SK-N-SH treated with all-trans-retinoic acid at 6 μM for 48 hours (cell line): ENCODE measurements around the gene MB21D2.

ENCODE experiments used
- ATAC-seq: fragments of 200-7000 bp; cut with Tn5 transposase; 3 replicates; pipeline ENCODE4 v1.9.1; 2020; ENCODE audit warnings: mild to moderate bottlenecking, moderate library complexity
- ARNTL ChIP-seq: fragments of 450-650 bp; formaldehyde crosslinking; IDR thresholded peaks from 2 replicates; pipeline ENCODE4 v1.5.0; 2020; ENCODE audit warnings: low read depth, mild to moderate bottlenecking, moderate library complexity, borderline replicate concordance
- BACH2 ChIP-seq: fragments of 250-450 bp; sonication (Bioruptor Pico); IDR thresholded peaks from 2 replicates; pipeline ENCODE4 v1.9.0; 2021; ENCODE audit warnings: mild to moderate bottlenecking, borderline replicate concordance
- CSDC2 ChIP-seq: fragments of 250-450 bp; sonication (Bioruptor Pico); IDR thresholded peaks from 2 replicates; pipeline ENCODE4 v1.5.0; 2020; ENCODE audit warnings: mild to moderate bottlenecking, moderate library complexity
- CSRNP3 ChIP-seq: fragments of 250-450 bp; sonication (Bioruptor Pico); IDR thresholded peaks from 2 replicates; pipeline ENCODE4 v1.5.1; 2021; ENCODE audit warnings: mild to moderate bottlenecking, moderate library complexity
- ESRRG ChIP-seq: fragments of 250-450 bp; sonication (Bioruptor Pico); IDR thresholded peaks from 2 replicates; pipeline ENCODE4 v1.6.1; 2021; ENCODE audit warnings: mild to moderate bottlenecking
- GLIS3 ChIP-seq: fragments of 250-450 bp; sonication (Bioruptor Pico); IDR thresholded peaks from 2 replicates; pipeline ENCODE4 v1.5.0; 2020; ENCODE audit warnings: mild to moderate bottlenecking, moderate library complexity
- ISL1 ChIP-seq: fragments of 250-450 bp; sonication (Bioruptor Pico); IDR thresholded peaks from 2 replicates; pipeline ENCODE4 v2.1.2; 2022; ENCODE audit warnings: mild to moderate bottlenecking, moderate library complexity
- OSR1 ChIP-seq: fragments of 250-450 bp; sonication (Bioruptor Pico); IDR thresholded peaks from 2 replicates; pipeline ENCODE4 v1.8.0; 2022; ENCODE audit warnings: moderate library complexity, mild to moderate bottlenecking, inconsistent platforms
- POU6F1 ChIP-seq: fragments of 250-450 bp; sonication (Bioruptor Pico); IDR thresholded peaks from 2 replicates; pipeline ENCODE4 v1.8.0; 2021; ENCODE audit warnings: low read depth, mild to moderate bottlenecking, moderate library complexity, borderline replicate concordance
- PPARA ChIP-seq: fragments of 250-450 bp; sonication (Bioruptor Pico); IDR thresholded peaks from 2 replicates; pipeline ENCODE4 v1.5.0; 2020; ENCODE audit warnings: mild to moderate bottlenecking, borderline replicate concordance
- RARB ChIP-seq: fragments of 250-450 bp; sonication (Bioruptor Pico); IDR thresholded peaks from 2 replicates; pipeline ENCODE4 v1.8.0; 2021; ENCODE audit warnings: mild to moderate bottlenecking, moderate library complexity
- TCF4 ChIP-seq: fragments of 250-450 bp; sonication (Bioruptor Pico); IDR thresholded peaks from 2 replicates; pipeline ENCODE4 v1.8.0; 2021; ENCODE audit warnings: mild to moderate bottlenecking, moderate library complexity, borderline replicate concordance
- TOX ChIP-seq: fragments of 250-450 bp; sonication (Bioruptor Pico); IDR thresholded peaks from 2 replicates; pipeline ENCODE4 v1.8.0; 2021; ENCODE audit warnings: mild to moderate bottlenecking, moderate library complexity, borderline replicate concordance
- ZFP3 ChIP-seq: fragments of 250-450 bp; sonication (Bioruptor Pico); IDR thresholded peaks from 2 replicates; pipeline ENCODE4 v1.5.0; 2020; ENCODE audit warnings: mild to moderate bottlenecking, moderate library complexity
- ZFP30 ChIP-seq: fragments of 450-650 bp; formaldehyde crosslinking; IDR thresholded peaks from 2 replicates; pipeline ENCODE4 v1.5.0; 2022; ENCODE audit warnings: mild to moderate bottlenecking, moderate library complexity
- ZNF565 ChIP-seq: fragments of 450-650 bp; formaldehyde crosslinking; conservative IDR thresholded peaks from 2 replicates; pipeline ENCODE4 v1.5.0; 2020; ENCODE audit warnings: low read depth, mild to moderate bottlenecking, moderate library complexity
- ZNF70 ChIP-seq: fragments of 450-650 bp; formaldehyde crosslinking; IDR thresholded peaks from 2 replicates; pipeline ENCODE4 v1.5.0; 2020; ENCODE audit warnings: mild to moderate bottlenecking, moderate library complexity
- ZNF8 ChIP-seq: fragments of 450-650 bp; formaldehyde crosslinking; IDR thresholded peaks from 2 replicates; pipeline ENCODE4 v1.5.0; 2020; ENCODE audit warnings: mild to moderate bottlenecking, moderate library complexity
- TF ChIP-seq, protein P1 (sequence below): fragments of 250-450 bp; sonication (Bioruptor Pico); IDR thresholded peaks from 2 replicates; pipeline ENCODE4 v1.5.0; 2020; ENCODE audit warnings: mild to moderate bottlenecking, moderate library complexity
- TF ChIP-seq, protein P2 (sequence below): fragments of 250-450 bp; sonication (Bioruptor Pico); IDR thresholded peaks from 2 replicates; pipeline ENCODE4 v1.8.0; 2020; ENCODE audit warnings: mild to moderate bottlenecking, moderate library complexity, borderline replicate concordance

The MB21D2 gene

DNA sequence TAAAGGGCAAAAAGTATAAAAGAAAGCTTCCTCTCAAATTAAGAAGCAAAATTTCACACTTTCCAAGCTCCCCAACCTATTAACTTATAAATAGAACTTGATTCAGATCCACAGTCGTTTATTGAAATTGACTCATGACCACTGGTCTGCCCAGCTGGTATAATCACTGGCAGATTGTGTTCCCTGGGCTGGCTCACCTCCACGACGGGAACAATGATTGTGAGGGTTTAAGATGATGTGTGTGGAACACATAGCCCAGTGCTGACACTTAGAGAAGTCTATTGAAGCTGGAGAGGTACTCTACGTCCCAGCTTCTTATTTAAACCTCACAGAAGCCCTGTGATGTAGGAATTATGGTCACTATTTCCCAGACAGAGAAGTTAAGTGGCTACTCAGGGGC, 90.4 kb downstream of the MB21D2 start:
- ATAC-seq = no peak
- TF ChIP-seq ESRRG = no peak
- no peak for TF ChIP-seq ARNTL (CRISPR knock-in tag)
- TF ChIP-seq TCF4 = no peak
- TF ChIP-seq TOX (CRISPR knock-in tag) = no peak
- TF ChIP-seq, protein P1, sequence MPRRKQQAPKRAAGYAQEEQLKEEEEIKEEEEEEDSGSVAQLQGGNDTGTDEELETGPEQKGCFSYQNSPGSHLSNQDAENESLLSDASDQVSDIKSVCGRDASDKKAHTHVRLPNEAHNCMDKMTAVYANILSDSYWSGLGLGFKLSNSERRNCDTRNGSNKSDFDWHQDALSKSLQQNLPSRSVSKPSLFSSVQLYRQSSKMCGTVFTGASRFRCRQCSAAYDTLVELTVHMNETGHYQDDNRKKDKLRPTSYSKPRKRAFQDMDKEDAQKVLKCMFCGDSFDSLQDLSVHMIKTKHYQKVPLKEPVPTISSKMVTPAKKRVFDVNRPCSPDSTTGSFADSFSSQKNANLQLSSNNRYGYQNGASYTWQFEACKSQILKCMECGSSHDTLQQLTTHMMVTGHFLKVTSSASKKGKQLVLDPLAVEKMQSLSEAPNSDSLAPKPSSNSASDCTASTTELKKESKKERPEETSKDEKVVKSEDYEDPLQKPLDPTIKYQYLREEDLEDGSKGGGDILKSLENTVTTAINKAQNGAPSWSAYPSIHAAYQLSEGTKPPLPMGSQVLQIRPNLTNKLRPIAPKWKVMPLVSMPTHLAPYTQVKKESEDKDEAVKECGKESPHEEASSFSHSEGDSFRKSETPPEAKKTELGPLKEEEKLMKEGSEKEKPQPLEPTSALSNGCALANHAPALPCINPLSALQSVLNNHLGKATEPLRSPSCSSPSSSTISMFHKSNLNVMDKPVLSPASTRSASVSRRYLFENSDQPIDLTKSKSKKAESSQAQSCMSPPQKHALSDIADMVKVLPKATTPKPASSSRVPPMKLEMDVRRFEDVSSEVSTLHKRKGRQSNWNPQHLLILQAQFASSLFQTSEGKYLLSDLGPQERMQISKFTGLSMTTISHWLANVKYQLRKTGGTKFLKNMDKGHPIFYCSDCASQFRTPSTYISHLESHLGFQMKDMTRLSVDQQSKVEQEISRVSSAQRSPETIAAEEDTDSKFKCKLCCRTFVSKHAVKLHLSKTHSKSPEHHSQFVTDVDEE (CRISPR knock-in tag) = no peak
- no peak for TF ChIP-seq ZNF8 (CRISPR knock-in tag)
- TF ChIP-seq ZFP30 = no peak
- TF ChIP-seq BACH2 (CRISPR knock-in tag) = no peak
- no peak for TF ChIP-seq CSRNP3 (CRISPR knock-in tag)
- no peak for TF ChIP-seq ZNF565
- TF ChIP-seq ZFP3 (CRISPR knock-in tag) = no peak
- TF ChIP-seq OSR1 (CRISPR knock-in tag) = no peak
- TF ChIP-seq, protein P2, sequence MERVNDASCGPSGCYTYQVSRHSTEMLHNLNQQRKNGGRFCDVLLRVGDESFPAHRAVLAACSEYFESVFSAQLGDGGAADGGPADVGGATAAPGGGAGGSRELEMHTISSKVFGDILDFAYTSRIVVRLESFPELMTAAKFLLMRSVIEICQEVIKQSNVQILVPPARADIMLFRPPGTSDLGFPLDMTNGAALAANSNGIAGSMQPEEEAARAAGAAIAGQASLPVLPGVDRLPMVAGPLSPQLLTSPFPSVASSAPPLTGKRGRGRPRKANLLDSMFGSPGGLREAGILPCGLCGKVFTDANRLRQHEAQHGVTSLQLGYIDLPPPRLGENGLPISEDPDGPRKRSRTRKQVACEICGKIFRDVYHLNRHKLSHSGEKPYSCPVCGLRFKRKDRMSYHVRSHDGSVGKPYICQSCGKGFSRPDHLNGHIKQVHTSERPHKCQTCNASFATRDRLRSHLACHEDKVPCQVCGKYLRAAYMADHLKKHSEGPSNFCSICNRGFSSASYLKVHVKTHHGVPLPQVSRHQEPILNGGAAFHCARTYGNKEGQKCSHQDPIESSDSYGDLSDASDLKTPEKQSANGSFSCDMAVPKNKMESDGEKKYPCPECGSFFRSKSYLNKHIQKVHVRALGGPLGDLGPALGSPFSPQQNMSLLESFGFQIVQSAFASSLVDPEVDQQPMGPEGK (CRISPR knock-in tag) = no peak
- no peak for TF ChIP-seq ISL1 (CRISPR knock-in tag)
- no peak for TF ChIP-seq POU6F1 (CRISPR knock-in tag)
- TF ChIP-seq GLIS3 = no peak
- TF ChIP-seq ZNF70 = no peak
- TF ChIP-seq RARB (CRISPR knock-in tag) = no peak

- ATAC-seq = no peak
- TF ChIP-seq CSDC2 (CRISPR knock-in tag) = no peak
- TF ChIP-seq ZNF8 (CRISPR knock-in tag) = no peak
- no peak for TF ChIP-seq TCF4
- TF ChIP-seq CSRNP3 (CRISPR knock-in tag) = no peak
- TF ChIP-seq ARNTL (CRISPR knock-in tag) = no peak
- no peak for TF ChIP-seq RARB (CRISPR knock-in tag)
- no peak for TF ChIP-seq ISL1 (CRISPR knock-in tag)
- no peak for TF ChIP-seq PPARA
- TF ChIP-seq, protein P2 (CRISPR knock-in tag) = no peak
- TF ChIP-seq TOX (CRISPR knock-in tag) = no peak
- TF ChIP-seq ZFP30 = no peak
Observed at GRCh38 chr3:192826214-192827006, 91.2 kb downstream of the MB21D2 start.
